Frontal cortex (tissue), 4 donors: Measurements from ENCODE around the gene CD8A. TPM values are rescaled to one million over a fixed set of nuclear protein-coding genes. Genes with fewer than 3 reads are reported as not detected.
A peak's percentile ranks its signal among the peaks of the same experiment; 100 is the strongest.

ENCODE experiments used
- DNase-seq, 2 donors: peaks; one replicate each; pipeline ENCODE4 v3.0.0; 2012; ENCODE audit warnings: low spot score in 2 of 2
- FAIRE-seq: peaks from 2 replicates; lab custom pipeline; 2012; peaks lifted over from hg19 to GRCh38; lab: Jason Lieb, UNC
- total RNA-seq: library from RNA; depleted of rRNA; stranded (reverse); fragments of >200 nt; gene quantifications from one replicate; pipeline ENCODE4 v1.2.3, GENCODE V29; 2014
- donor health status: control.
- donor health status: control.
- donor health status: control.

CD8A gene
- total RNA-seq, 1 donor from 2014 or later: 1.2 TPM

GRCh38 chr2:86815611-86816010, 24.9 kb upstream of the CD8A start:
- no peak for FAIRE-seq
- DNase-seq: no peak

GRCh38 chr2:86809481-86810121, 18.9 kb upstream of the CD8A start:
- FAIRE-seq (no peak), DNase-seq (no peak)

GRCh38 chr2:86808315-86809161, 17.8 kb upstream of the CD8A start:
- FAIRE-seq (no peak), DNase-seq (peak; percentile 83 to 89)

GRCh38 chr2:86807468-86808275, 17.0 kb upstream of the CD8A start:
- no peak for FAIRE-seq

GRCh38 chr2:86807133-86807467, 16.4 kb upstream of the CD8A start:
- DNase-seq (no peak), FAIRE-seq (no peak)

More at GRCh38 chr2:86807468-86808275, 17.0 kb upstream of the CD8A start:
- peak in 1 of 2 donors; percentile 55 for DNase-seq

- DNase-seq (no peak), FAIRE-seq (no peak)
Observed at GRCh38 chr2:86806059-86806857, 15.5 kb upstream of the CD8A start.

GRCh38 chr2:86800856-86801567, 10.3 kb upstream of the CD8A start:
- FAIRE-seq: no peak
- DNase-seq: no peak

GRCh38 chr2:86794861-86795260, 4.1 kb upstream of the CD8A start:
- DNase-seq: no peak

GRCh38 chr2:86793752-86794151, 3.0 kb upstream of the CD8A start:
- no peak for DNase-seq
- no peak for FAIRE-seq

More at GRCh38 chr2:86794861-86795260, 4.1 kb upstream of the CD8A start:
- no peak for FAIRE-seq

- FAIRE-seq (no peak), DNase-seq (no peak)
Observed at GRCh38 chr2:86791573-86791972, 860 bp upstream of the CD8A start.

- FAIRE-seq (no peak), DNase-seq (no peak)
Observed at GRCh38 chr2:86790134-86790675, 508 bp downstream of the CD8A start.

- DNase-seq: no peak
- no peak for FAIRE-seq
Observed at GRCh38 chr2:86789687-86790133, 1.0 kb downstream of the CD8A start.

- DNase-seq (no peak), FAIRE-seq (no peak)
Observed at GRCh38 chr2:86788881-86789686, 1.6 kb downstream of the CD8A start.

- no peak for FAIRE-seq
Observed at GRCh38 chr2:86788165-86788564, 2.5 kb downstream of the CD8A start.

GRCh38 chr2:86787736-86788135, 3.0 kb downstream of the CD8A start:
- no peak for DNase-seq
- no peak for FAIRE-seq

More at GRCh38 chr2:86788165-86788564, 2.5 kb downstream of the CD8A start:
- DNase-seq: no peak

- no peak for FAIRE-seq
Observed at GRCh38 chr2:86786001-86786536, 4.6 kb downstream of the CD8A start.

GRCh38 chr2:86785456-86785855, 5.3 kb downstream of the CD8A start:
- FAIRE-seq (no peak), DNase-seq (no peak)

More at GRCh38 chr2:86786001-86786536, 4.6 kb downstream of the CD8A start:
- no peak for DNase-seq
